Neural cell (in vitro differentiated cells): ENCODE measurements around the gene NCKAP5L. TPM values are rescaled to one million over a fixed set of nuclear protein-coding genes. Genes with fewer than 3 reads are reported as not detected.

Source experiments
- H2AFZ ChIP-seq: fragments of 200-600, 300-800 bp; sonication (generic), shearing (Covaris generic); 2 replicates; pipeline ENCODE4 v1.6.0; 2014; ENCODE audit warnings: low read depth, mild to moderate bottlenecking, antibody characterized with exemption, low read length, moderate library complexity
- H3F3A ChIP-seq: fragments of 200-600 bp; shearing (Covaris generic); 2 replicates; pipeline ENCODE4 v1.6.1; 2016; ENCODE audit warnings: mild to moderate bottlenecking, moderate library complexity, mixed read lengths, antibody characterized with exemption, low read length; ENCODE audit not compliant: insufficient read depth, poor library complexity, severe bottlenecking
- H3K27ac ChIP-seq: fragments of 200-600, 300-800 bp; sonication (generic), shearing (Covaris generic); 2 replicates; pipeline ENCODE4 v1.5.1; 2014; ENCODE audit warnings: mild to moderate bottlenecking, low read length, moderate library complexity
- H3K27me3 ChIP-seq: fragments of 300-800, 200-600 bp; sonication (generic), shearing (Covaris generic); 2 replicates; pipeline ENCODE4 v1.6.0; 2014; ENCODE audit warnings: mild to moderate bottlenecking, low read depth, low read length, moderate library complexity; ENCODE audit not compliant: insufficient read depth
- H3K36me3 ChIP-seq: fragments of 300-800, 200-600 bp; sonication (generic), shearing (Covaris generic); 2 replicates; pipeline ENCODE4 v1.5.1; 2014; ENCODE audit warnings: mild to moderate bottlenecking, antibody characterized with exemption, low read length, moderate library complexity; ENCODE audit not compliant: insufficient read depth
- H3K4me2 ChIP-seq: fragments of 300-800, 200-600 bp; sonication (generic), shearing (Covaris generic); 2 replicates; pipeline ENCODE4 v1.6.0; 2014; ENCODE audit warnings: mild to moderate bottlenecking, low read length
- H3K4me3 ChIP-seq: fragments of 300-800, 200-600 bp; sonication (generic), shearing (Covaris generic); 2 replicates; pipeline ENCODE4 v1.5.1; 2014; ENCODE audit warnings: mild to moderate bottlenecking, low read length, moderate library complexity
- H3K79me2 ChIP-seq: fragments of 200-600 bp; shearing (Covaris generic); replicated peaks from 2 replicates; pipeline ENCODE4 v1.6.0; 2014; ENCODE audit warnings: mild to moderate bottlenecking, low read length, moderate library complexity; ENCODE audit not compliant: insufficient read depth
- H3K9ac ChIP-seq: fragments of 300-800, 200-600 bp; sonication (generic), shearing (Covaris generic); 2 replicates; pipeline ENCODE4 v1.6.1; 2016; ENCODE audit warnings: mild to moderate bottlenecking, low read length, mixed read lengths
- H3K9me2 ChIP-seq: fragments of 200-600 bp; shearing (Covaris generic); 2 replicates; pipeline ENCODE4 v1.6.1; 2016; ENCODE audit warnings: mild to moderate bottlenecking, low read length, mixed read lengths; ENCODE audit not compliant: insufficient read depth
- H3K9me3 ChIP-seq: fragments of 200-600, 300-800 bp; sonication (generic), shearing (Covaris generic); 2 replicates; pipeline ENCODE4 v1.6.1; 2016; ENCODE audit warnings: mild to moderate bottlenecking, mixed run types, low read length, moderate library complexity, mixed read lengths
- H4K20me1 ChIP-seq: fragments of 200-600 bp; shearing (Covaris generic); 2 replicates; pipeline ENCODE4 v1.6.1; 2016; ENCODE audit warnings: mild to moderate bottlenecking, mixed run types; ENCODE audit not compliant: insufficient read depth
- CTCF ChIP-seq: fragments of 450-650 bp; IDR thresholded peaks from 2 replicates; pipeline ENCODE4 v1.5.1; 2014; ENCODE audit warnings: antibody characterized with exemption, mild to moderate bottlenecking, moderate library complexity; ENCODE audit not compliant: poor library complexity, severe bottlenecking
- EP300 ChIP-seq: fragments of 450-650 bp; conservative IDR thresholded peaks from 2 replicates; pipeline ENCODE4 v1.6.1; 2014; ENCODE audit warnings: antibody characterized with exemption, mild to moderate bottlenecking, moderate library complexity; ENCODE audit not compliant: poor library complexity, severe bottlenecking
- EZH2 ChIP-seq: fragments of 200-600, 300-800 bp; shearing (Covaris generic), sonication (generic); IDR thresholded peaks from 2 replicates; pipeline ENCODE4 v1.6.1; 2014; ENCODE audit warnings: antibody characterized with exemption, low read length, borderline replicate concordance, mild to moderate bottlenecking; ENCODE audit not compliant: insufficient read depth, poor library complexity, severe bottlenecking
- MXI1 ChIP-seq: fragments of 450-650 bp; conservative IDR thresholded peaks from 2 replicates; pipeline ENCODE4 v1.6.1; 2014; ENCODE audit warnings: antibody characterized with exemption, mild to moderate bottlenecking; ENCODE audit not compliant: poor library complexity, severe bottlenecking
- RAD21 ChIP-seq: fragments of 450-650 bp; conservative IDR thresholded peaks from 2 replicates; pipeline ENCODE4 v1.6.1; 2014; ENCODE audit warnings: antibody characterized with exemption, mild to moderate bottlenecking, moderate library complexity
- REST ChIP-seq: IDR thresholded peaks from 2 replicates; pipeline ENCODE4 v1.6.1; 2012; ENCODE audit warnings: borderline replicate concordance
- SMC3 ChIP-seq: fragments of 450-650 bp; conservative IDR thresholded peaks from 2 replicates; pipeline ENCODE4 v1.6.1; 2014; ENCODE audit warnings: antibody characterized with exemption, mild to moderate bottlenecking, moderate library complexity; ENCODE audit not compliant: poor library complexity
- polyA plus RNA-seq: library from polyadenylated mRNA; depleted of rRNA; stranded (reverse); fragments of >200 nt; gene quantifications from 2 replicates; pipeline ENCODE4 v1.2.3, GENCODE V29; 2014

Gene NCKAP5L
- polyA plus RNA-seq, 1 donor from 2014 or later: 6.2 TPM

DNA sequence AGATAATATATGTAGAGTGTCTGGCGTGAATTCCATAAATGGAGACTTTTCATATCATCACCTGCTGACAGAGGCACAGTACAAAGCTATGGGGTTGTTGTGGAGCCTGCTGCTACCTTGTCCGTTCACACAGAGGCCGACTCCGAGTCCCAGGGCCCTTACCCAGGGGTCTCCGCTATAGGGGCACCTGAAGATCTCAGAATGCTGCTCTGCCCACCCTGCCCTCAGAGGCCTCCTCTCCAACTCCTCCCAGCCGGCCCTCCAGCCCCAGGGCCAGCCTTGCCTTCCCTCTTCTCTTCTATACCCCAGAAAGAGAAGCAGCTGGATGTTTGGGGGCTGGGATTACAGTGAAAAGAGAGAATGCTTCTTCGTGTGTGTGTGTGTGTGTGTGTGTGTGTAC is 21.3 kb downstream of the NCKAP5L start:
- no peaks in the 10 kb centered on the region for H3K27me3 ChIP-seq
- no peaks in the 10 kb centered on the region for H3K36me3 ChIP-seq
- H3K4me2 ChIP-seq: no peak overlapping the region
- H3K4me3 ChIP-seq: no peak overlapping the region
- H3K79me2 ChIP-seq: no peaks in the 10 kb centered on the region
- no peak overlapping the region for H3K27ac ChIP-seq
- no peak for TF ChIP-seq SMC3
- TF ChIP-seq MXI1: no peak
- H2AFZ ChIP-seq: no peak overlapping the region
- no peaks in the 10 kb centered on the region for H3K9me2 ChIP-seq
- no peaks in the 10 kb centered on the region for H3K9me3 ChIP-seq
- no peaks in the 10 kb centered on the region for H4K20me1 ChIP-seq
- no peak overlapping the region for H3K9ac ChIP-seq
- no peaks in the 10 kb centered on the region for H3F3A ChIP-seq

DNA sequence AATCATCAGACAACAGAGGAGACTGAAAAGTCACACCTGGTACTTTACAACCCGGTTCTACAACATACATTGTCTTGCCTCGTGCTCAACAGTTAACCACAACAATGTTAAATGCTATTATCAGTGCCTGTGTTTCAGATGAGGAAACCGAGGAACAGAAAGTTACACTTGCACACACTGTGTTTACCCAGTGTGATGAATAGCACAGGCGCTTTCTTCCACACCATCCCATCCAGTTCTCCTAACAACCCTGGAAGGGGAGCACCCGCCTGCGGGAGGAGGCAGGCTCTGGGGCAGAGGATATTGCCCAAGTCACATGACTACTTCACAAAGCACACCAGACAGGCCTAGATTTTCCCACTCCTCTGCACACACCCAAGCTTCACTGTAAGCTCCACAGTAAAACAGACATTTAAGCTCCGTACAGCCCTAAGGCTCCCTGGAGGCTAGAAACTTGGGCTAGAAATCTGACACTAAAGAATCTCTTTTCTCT is 21.8 kb downstream of the NCKAP5L start:
- no peaks in the 10 kb centered on the region for H3K9me2 ChIP-seq
- TF ChIP-seq EP300 (no peak), CTCF (no peak), RAD21 (no peak), EZH2 (no peak), MXI1 (no peak), SMC3 (no peak), REST (no peak)
- H3K4me3 ChIP-seq: no peak overlapping the region
- H3K36me3 ChIP-seq: no peaks in the 10 kb centered on the region
- H3K4me2 ChIP-seq: no peak overlapping the region
- H4K20me1 ChIP-seq: no peaks in the 10 kb centered on the region
- H3K27ac ChIP-seq: no peak overlapping the region
- no peaks in the 10 kb centered on the region for H3K27me3 ChIP-seq
- H2AFZ ChIP-seq: no peak overlapping the region
- no peak overlapping the region for H3K9ac ChIP-seq
- no peaks in the 10 kb centered on the region for H3K9me3 ChIP-seq
- H3K79me2 ChIP-seq: no peaks in the 10 kb centered on the region
- no peaks in the 10 kb centered on the region for H3F3A ChIP-seq

- Histone ChIP-seq H3K9ac (no peak overlapping the region), H3K36me3 (no peaks in the 10 kb centered on the region), H3K4me3 (no peak overlapping the region), H3K27ac (no peak overlapping the region), H3K9me3 (no peaks in the 10 kb centered on the region), H3K9me2 (no peaks in the 10 kb centered on the region), H3F3A (no peaks in the 10 kb centered on the region), H3K4me2 (no peak overlapping the region), H3K27me3 (no peaks in the 10 kb centered on the region), H3K79me2 (no peaks in the 10 kb centered on the region), H4K20me1 (no peaks in the 10 kb centered on the region), H2AFZ (no peak overlapping the region)
- TF ChIP-seq SMC3 (no peak), RAD21 (no peak)
Measured at GRCh38 chr12:49805409-49805808, 22.8 kb downstream of the NCKAP5L start.
